Spleen (tissue), 11 donors: Measurements from ENCODE around the gene NUP35. TPM values are rescaled to one million over a fixed set of nuclear protein-coding genes. Genes with fewer than 3 reads are reported as not detected.
"Not testable (repeated sequence)": the region's sequence is repeated elsewhere in the genome, so short reads cannot be mapped to it uniquely, and the experiment has no call there.

Source experiments
- DNase-seq: peaks from one replicate; pipeline ENCODE4 v3.0.0-alpha.2; 2020
- H3K27ac ChIP-seq, 8 donors: fragments of 200-600 bp; sonication (generic) in 7 of 8; 1 replicate in 4 of 8; 2 replicates in 4 of 8; pipeline versions ENCODE4 v1.5.0 to v1.8.0; 2016 to 2021; ENCODE audit warnings: inconsistent platforms in 4 of 8, mild to moderate bottlenecking in 4 of 8, moderate library complexity in 1 of 8
- H3K27me3 ChIP-seq, 7 donors: fragments of 200-600 bp; sonication (generic) in 6 of 7; replicated peaks in 1 of 7; 1 replicate in 4 of 7; 2 replicates in 3 of 7; pipeline versions ENCODE4 v1.5.0 to v1.8.0; 2016 to 2021; ENCODE audit warnings: inconsistent platforms in 3 of 7, mild to moderate bottlenecking in 1 of 7
- H3K36me3 ChIP-seq, 6 donors: fragments of 200-600 bp; sonication (generic) in 5 of 6; 1 replicate in 4 of 6; 2 replicates in 2 of 6; pipeline versions ENCODE4 v1.5.0 to v1.8.0; 2016 to 2021; ENCODE audit warnings: inconsistent platforms in 2 of 6
- H3K4me1 ChIP-seq, 6 donors: fragments of 200-600 bp; sonication (generic) in 5 of 6; 1 replicate in 3 of 6; 2 replicates in 3 of 6; pipeline versions ENCODE4 v1.5.0 to v1.8.0; 2016 to 2021; ENCODE audit warnings: inconsistent platforms in 3 of 6
- H3K4me3 ChIP-seq, 8 donors: fragments of 200-600 bp; sonication (generic) in 7 of 8; 1 replicate in 4 of 8; 2 replicates in 4 of 8; pipeline versions ENCODE4 v1.5.0 to v1.8.0; 2016 to 2021; ENCODE audit warnings: inconsistent platforms in 4 of 8, mild to moderate bottlenecking in 4 of 8, moderate library complexity in 2 of 8
- H3K9me3 ChIP-seq, 8 donors: fragments of 200-600 bp; sonication (generic) in 7 of 8; 1 replicate in 4 of 8; 2 replicates in 4 of 8; pipeline versions ENCODE4 v1.5.0 to v1.8.0; 2016 to 2021; ENCODE audit warnings: inconsistent platforms in 4 of 8
- POLR2A ChIP-seq, 3 donors: fragments of 450-650 bp; IDR thresholded peaks; one replicate each; pipeline ENCODE4 v1.5.1; 2017; ENCODE audit warnings: antibody characterized with exemption in 3 of 3, mild to moderate bottlenecking in 1 of 3
- POLR2AphosphoS5 ChIP-seq, 3 donors: sonication (generic); formaldehyde crosslinking; IDR thresholded peaks; one replicate each; pipeline ENCODE4 v1.5.1; 2017; ENCODE audit warnings: antibody characterized with exemption in 3 of 3
- WGBS, 5 donors: extraction: QIAGEN DNeasy Blood & Tissue Kit in 3 of 5; methylation state at CpG; one replicate each; pipeline versions ENCODE4 v1.1.5 to v1.1.7; 2013 to 2018; 5-methylcytosine and 5-hydroxymethylcytosine counted together
- intact Hi-C: fragments of 100-400 bp; cut with DNase I; formaldehyde crosslinking; loops from one replicate; pipeline ENCODE4 v1.15.0; 2023; ENCODE audit warnings: low total_unique reads
- polyA plus RNA-seq, 3 donors: library from polyadenylated mRNA; stranded (reverse); fragments of 200-250 nt; gene quantifications; one replicate each; pipeline ENCODE4 v1.2.1, GENCODE V29; 2013
- total RNA-seq, 7 donors: library from RNA; depleted of rRNA in 3 of 7; stranded (reverse); fragments of >200 nt in 3 of 7; fragmentation: NEBNext Ultra II Directional in 4 of 7; extraction: Animal tissue kit (Norgen Biotek cat#: 25700) in 4 of 7; gene quantifications; one replicate each; pipeline versions ENCODE4 v1.1.0 to v1.2.1, GENCODE V29; 2016 to 2021
- TF ChIP-seq, protein P1 (sequence below), 11 experiments: fragments of 200-600 bp in 7 of 11; fragments of 450-650 bp in 4 of 11; sonication (generic) in 4 of 11; IDR thresholded peaks in 8 of 11; conservative IDR thresholded peaks in 3 of 11; 1 replicate in 7 of 11; 2 replicates in 4 of 11; pipeline versions ENCODE4 v1.4.0 to v1.8.0; 2016 to 2021; ENCODE audit warnings: antibody characterized with exemption in 11 of 11, inconsistent platforms in 4 of 11, mild to moderate bottlenecking in 1 of 11
- donor health status: healthy with polysubstance abuse.
- donor health status: DM: no; HTN: no; CAD: no; lungs with moderate emphysema.
- donor health status: DM: no; HTN: no; CAD: no.
- donor health status: Bipolar disorder and iron deficiency.
- donor health status: healthy.
- donor health status: DM: no; HTN: no; CAD: no.
- donor health status: DM: yes; HTN: yes; CAD: no.

The NUP35 gene
- total and polyA plus RNA-seq, 10 donors = 6.3 to 19.0 (median 13.6) TPM

DNA sequence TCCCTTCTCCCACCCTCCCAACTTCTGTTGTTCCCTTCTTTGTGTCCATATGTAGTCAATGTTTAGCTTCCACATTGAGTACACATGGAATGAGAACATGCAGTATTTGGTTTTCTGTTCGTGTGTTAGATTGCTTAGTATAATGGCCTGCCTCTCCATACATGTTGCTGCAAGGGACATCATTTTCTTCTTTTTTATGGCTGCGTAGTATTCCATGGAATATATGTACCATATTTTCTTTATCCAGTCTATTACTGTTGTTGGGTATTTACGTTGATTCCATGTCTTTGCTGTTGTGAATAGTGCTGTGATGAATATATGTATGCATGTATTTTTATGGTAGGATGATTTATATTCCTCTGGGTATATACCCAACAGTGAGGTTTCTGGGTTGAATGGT is 42.0 kb downstream of the NUP35 start:
- Histone ChIP-seq H3K27me3 (no peaks in the 10 kb centered on the region), H3K9me3 (peaks cover 0 to 4% (median 0%) of the 10 kb centered on the region in 8 donors), H3K4me1 (no peaks in the 10 kb centered on the region), H3K4me3 (no peak overlapping the region), H3K27ac (no peak overlapping the region), H3K36me3 (peaks cover 0 to 51% (median 17%) of the 10 kb centered on the region in 6 donors)
- intact Hi-C loops = no loop called here
- 93 to 100% (median 96%) methylated on average over 3 of the region's 3 CpGs for WGBS, 5 donors
- DNase-seq = no peak
- TF ChIP-seq, protein P1, sequence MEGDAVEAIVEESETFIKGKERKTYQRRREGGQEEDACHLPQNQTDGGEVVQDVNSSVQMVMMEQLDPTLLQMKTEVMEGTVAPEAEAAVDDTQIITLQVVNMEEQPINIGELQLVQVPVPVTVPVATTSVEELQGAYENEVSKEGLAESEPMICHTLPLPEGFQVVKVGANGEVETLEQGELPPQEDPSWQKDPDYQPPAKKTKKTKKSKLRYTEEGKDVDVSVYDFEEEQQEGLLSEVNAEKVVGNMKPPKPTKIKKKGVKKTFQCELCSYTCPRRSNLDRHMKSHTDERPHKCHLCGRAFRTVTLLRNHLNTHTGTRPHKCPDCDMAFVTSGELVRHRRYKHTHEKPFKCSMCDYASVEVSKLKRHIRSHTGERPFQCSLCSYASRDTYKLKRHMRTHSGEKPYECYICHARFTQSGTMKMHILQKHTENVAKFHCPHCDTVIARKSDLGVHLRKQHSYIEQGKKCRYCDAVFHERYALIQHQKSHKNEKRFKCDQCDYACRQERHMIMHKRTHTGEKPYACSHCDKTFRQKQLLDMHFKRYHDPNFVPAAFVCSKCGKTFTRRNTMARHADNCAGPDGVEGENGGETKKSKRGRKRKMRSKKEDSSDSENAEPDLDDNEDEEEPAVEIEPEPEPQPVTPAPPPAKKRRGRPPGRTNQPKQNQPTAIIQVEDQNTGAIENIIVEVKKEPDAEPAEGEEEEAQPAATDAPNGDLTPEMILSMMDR (IDR thresholded peaks at IDR 0.05 in 8 of 11, conservative IDR thresholded peaks at IDR 0.05 in 3 of 11) = no peak
- no peak for TF ChIP-seq POLR2A (IDR thresholded peaks at IDR 0.05)

DNA sequence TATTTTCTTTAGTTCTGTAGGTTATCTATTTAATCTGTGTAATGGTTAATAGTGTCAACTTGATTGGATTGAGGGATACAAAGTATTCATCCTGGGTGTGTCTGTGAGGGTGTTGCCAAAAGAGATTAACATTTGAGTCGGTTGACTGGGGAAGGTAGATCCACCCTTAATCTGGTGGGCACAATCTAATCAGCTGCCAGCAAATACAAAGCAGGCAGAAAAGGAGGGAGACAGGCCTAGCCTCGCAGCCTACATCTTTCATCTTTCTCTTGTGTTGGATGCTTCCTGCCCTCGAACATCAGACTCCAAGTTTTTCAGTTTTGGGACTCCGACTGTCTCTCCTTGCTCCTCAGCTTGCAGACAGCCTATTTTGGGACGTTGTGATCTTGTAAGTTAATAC is 42.7 kb downstream of the NUP35 start:
- H3K9me3 ChIP-seq, H3K27me3 ChIP-seq, DNase-seq, H3K4me3 ChIP-seq, H3K27ac ChIP-seq, H3K4me1 ChIP-seq, intact Hi-C loops: not testable (repeated sequence)
- WGBS, 5 donors = 91 to 100% (median 94%) methylated on average over 5 of the region's 5 CpGs
- peaks cover 0 to 51% (median 10%) of the 10 kb centered on the region in 6 donors for H3K36me3 ChIP-seq

DNA sequence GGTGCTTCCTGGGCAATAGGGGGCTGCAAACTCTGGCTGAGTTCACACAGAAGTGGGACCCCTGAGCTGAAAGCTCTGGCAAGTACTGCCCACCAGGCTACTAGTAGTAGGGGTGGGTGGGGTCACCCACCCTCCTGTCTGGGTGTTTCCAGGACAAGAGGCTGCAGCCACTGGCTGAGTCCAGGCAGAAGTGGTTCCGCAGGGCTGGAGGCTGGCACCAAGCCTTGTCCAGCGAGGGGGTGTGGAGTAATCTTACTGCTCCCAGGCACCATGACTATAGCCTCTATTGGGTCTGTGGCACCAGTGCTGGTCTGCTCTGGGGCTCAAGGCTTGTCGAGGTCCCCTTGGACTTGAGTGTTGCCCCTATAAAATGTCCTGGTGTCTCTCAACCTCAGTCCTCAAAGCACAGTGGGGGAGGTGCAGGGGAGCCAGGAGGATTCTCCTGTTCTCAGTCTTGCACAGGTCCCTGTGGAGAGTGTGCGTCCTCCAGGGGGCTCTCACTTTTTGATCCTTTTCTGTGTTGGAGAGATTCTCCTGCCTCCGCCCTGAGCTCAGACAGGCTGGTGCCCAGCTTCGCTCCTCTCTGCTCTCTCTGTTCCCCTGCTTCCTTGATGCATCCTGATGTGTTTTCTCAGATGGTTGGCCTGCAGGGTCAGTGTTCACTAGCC is 48.1 kb downstream of the NUP35 start:
- intact Hi-C loops = no loop called here
- H3K36me3 ChIP-seq = peaks cover 0 to 11% (median 0%) of the 10 kb centered on the region in 6 donors
- peaks cover 0 to 25% (median 21%) of the 10 kb centered on the region in 8 donors for H3K9me3 ChIP-seq
- H3K4me3 ChIP-seq = no peak overlapping the region
- no peak for DNase-seq
- no peaks in the 10 kb centered on the region for H3K27me3 ChIP-seq
- TF ChIP-seq POLR2AphosphoS5 (IDR thresholded peaks at IDR 0.05) (no peak), POLR2A (IDR thresholded peaks at IDR 0.05) (no peak)
- TF ChIP-seq, protein P1 (IDR thresholded peaks at IDR 0.05 in 8 of 11, conservative IDR thresholded peaks at IDR 0.05 in 3 of 11) = no peak
- H3K27ac ChIP-seq = no peak overlapping the region
- H3K4me1 ChIP-seq = no peaks in the 10 kb centered on the region
- WGBS, 5 donors = 94 to 98% (median 97%) methylated on average over 5 to 6 of the region's 6 CpGs

DNA sequence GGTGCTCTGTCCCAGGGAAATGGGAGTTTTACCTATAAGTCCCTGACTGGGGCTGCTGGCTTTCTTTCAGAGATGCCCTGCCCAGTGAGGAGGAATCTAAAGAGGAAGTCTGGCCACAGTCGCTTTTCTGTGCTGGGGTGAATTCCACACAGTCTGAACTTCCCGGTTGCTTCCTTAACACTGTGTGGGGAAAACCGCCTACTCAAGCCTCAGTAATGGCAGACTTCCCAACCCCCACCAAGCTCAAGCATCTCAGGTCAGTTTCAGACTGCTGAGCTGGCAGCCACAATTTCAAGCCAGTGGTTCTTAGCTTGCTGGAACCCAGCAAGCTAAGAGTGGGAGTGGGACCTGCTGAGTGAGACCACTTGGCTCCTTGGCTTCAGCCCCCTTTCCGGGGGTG is 54.9 kb downstream of the NUP35 start:
- H3K27me3 ChIP-seq = no peaks in the 10 kb centered on the region
- H3K27ac ChIP-seq = no peak overlapping the region
- TF ChIP-seq POLR2A (IDR thresholded peaks at IDR 0.05) (no peak), POLR2AphosphoS5 (IDR thresholded peaks at IDR 0.05) (no peak)
- TF ChIP-seq, protein P1 (IDR thresholded peaks at IDR 0.05 in 8 of 11, conservative IDR thresholded peaks at IDR 0.05 in 3 of 11) = no peak
- no peak for DNase-seq
- intact Hi-C loops = no loop called here
- 80 to 86% (median 82%) methylated on average over 2 to 4 of the region's 4 CpGs for WGBS, 5 donors
- H3K9me3 ChIP-seq = peaks cover 0 to 43% (median 36%) of the 10 kb centered on the region in 8 donors
- no peaks in the 10 kb centered on the region for H3K4me1 ChIP-seq
- peaks cover 0 to 43% (median 20%) of the 10 kb centered on the region in 6 donors for H3K36me3 ChIP-seq
- H3K4me3 ChIP-seq = no peak overlapping the region
